NCI-H2171 treated with DMSO at 0.1 percent for 48 hours (cell line): ENCODE results near the gene NCKAP5.

ENCODE experiments used
- DNase-seq: peaks from one replicate; lab custom pipeline; 2025; lab: John Stamatoyannopoulos, UW

Gene NCKAP5

GRCh38 chr2:133148187-133148586, 420.1 kb downstream of the NCKAP5 start:
- DNase-seq, result no peak

- no peak for DNase-seq
These were observed 421.4 kb downstream of the NCKAP5 start for GRCh38 chr2:133146893-133147292.

GRCh38 chr2:133143645-133144044, 424.6 kb downstream of the NCKAP5 start:
- DNase-seq, result no peak

GRCh38 chr2:133142087-133142486, 426.2 kb downstream of the NCKAP5 start:
- no peak for DNase-seq

- no peak for DNase-seq
These were observed 427.6 kb downstream of the NCKAP5 start for GRCh38 chr2:133140620-133141019.

- DNase-seq, result no peak
These were observed 428.3 kb downstream of the NCKAP5 start for GRCh38 chr2:133139847-133140533.

- DNase-seq, result no peak
These were observed 429.6 kb downstream of the NCKAP5 start for GRCh38 chr2:133138693-133139092.

- DNase-seq, result no peak
These were observed 433.1 kb downstream of the NCKAP5 start for GRCh38 chr2:133135035-133135654.

- no peak for DNase-seq
These were observed 437.6 kb downstream of the NCKAP5 start for GRCh38 chr2:133130548-133131246.

GRCh38 chr2:133124446-133124845, 443.8 kb downstream of the NCKAP5 start:
- DNase-seq, result no peak

GRCh38 chr2:133123904-133124303, 444.4 kb downstream of the NCKAP5 start:
- DNase-seq, result no peak

GRCh38 chr2:133123393-133123792, 444.9 kb downstream of the NCKAP5 start:
- no peak for DNase-seq

- no peak for DNase-seq
These were observed 445.7 kb downstream of the NCKAP5 start for GRCh38 chr2:133122529-133122928.

- DNase-seq, result no peak
These were observed 448.0 kb downstream of the NCKAP5 start for GRCh38 chr2:133120310-133120709.

- DNase-seq, result no peak
These were observed 458.1 kb downstream of the NCKAP5 start for GRCh38 chr2:133110201-133110600.

GRCh38 chr2:133109772-133110171, 458.5 kb downstream of the NCKAP5 start:
- no peak for DNase-seq

- DNase-seq, result no peak
These were observed 461.0 kb downstream of the NCKAP5 start for GRCh38 chr2:133107058-133107815.

GRCh38 chr2:133104871-133105270, 463.4 kb downstream of the NCKAP5 start:
- no peak for DNase-seq

- DNase-seq, result no peak
These were observed 469.5 kb downstream of the NCKAP5 start for GRCh38 chr2:133098787-133099186.

- no peak for DNase-seq
These were observed 470.6 kb downstream of the NCKAP5 start for GRCh38 chr2:133097666-133098065.

- no peak for DNase-seq
These were observed 475.7 kb downstream of the NCKAP5 start for GRCh38 chr2:133092571-133092970.

GRCh38 chr2:133090358-133090757, 477.9 kb downstream of the NCKAP5 start:
- no peak for DNase-seq

GRCh38 chr2:133086176-133086575, 482.1 kb downstream of the NCKAP5 start:
- no peak for DNase-seq
